NCI-H1092 treated with DMSO at 0.1 percent for 48 hours (cell line): Measurements from ENCODE around the gene SAFB2.
"Not testable (repeated sequence)": the region's sequence is repeated elsewhere in the genome, so short reads cannot be mapped to it uniquely, and the experiment has no call there.

Experiments
- DNase-seq: peaks from one replicate; lab custom pipeline; 2025; lab: John Stamatoyannopoulos, UW

The SAFB2 gene

GRCh38 chr19:5632657-5633056 is 10.1 kb upstream of the SAFB2 start:
- no peak for DNase-seq

DNA sequence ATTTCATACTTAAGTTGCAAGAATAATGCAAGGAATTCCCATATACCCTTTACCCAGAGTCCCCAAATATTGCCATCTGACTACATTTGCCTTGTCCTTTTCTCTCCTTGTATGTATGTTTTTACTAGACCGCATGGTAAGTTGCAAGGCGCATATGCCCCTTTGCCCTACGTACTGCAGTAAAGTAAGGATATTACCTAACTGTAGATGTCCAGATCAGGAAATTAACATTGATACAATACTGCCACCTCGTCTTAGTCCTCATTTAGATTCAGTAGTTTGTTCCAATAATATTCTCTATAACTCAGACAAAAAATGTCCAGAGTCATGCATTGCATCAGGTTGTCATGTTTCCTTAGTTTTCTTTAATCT is 9.7 kb upstream of the SAFB2 start:
- DNase-seq: no peak

GRCh38 chr19:5631567-5632240 is 9.1 kb upstream of the SAFB2 start:
- DNase-seq: no peak

DNA sequence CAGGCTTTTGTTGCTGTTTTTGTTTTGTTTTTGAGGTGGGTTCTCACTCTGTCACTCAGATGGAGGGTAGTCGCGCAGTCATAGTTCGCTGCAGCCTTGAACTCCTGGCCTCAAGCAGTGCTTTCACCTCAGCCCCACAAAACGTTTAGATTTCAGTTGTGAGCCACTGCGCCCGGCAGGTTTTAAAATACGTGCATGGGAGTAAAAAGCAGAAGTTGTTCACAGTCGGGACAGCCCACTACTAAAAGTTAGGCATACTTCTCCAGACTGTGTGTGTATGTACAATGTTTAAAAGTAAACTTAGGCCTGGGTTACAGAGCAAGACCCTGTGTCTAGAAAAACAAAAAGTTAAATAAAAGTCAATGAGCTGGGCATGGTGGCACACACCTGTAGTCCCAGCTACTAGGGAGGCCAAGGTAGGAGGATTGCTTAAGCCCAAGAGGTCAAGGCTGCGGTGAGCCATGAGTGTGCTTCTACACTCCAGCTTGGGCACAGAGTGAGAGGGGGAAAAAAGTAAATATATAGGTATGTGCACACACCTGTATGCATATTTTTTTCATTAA is 6.4 kb upstream of the SAFB2 start:
- DNase-seq: no peak

GRCh38 chr19:5628461-5628860 is 5.9 kb upstream of the SAFB2 start:
- no peak for DNase-seq

GRCh38 chr19:5627395-5627904 is 4.9 kb upstream of the SAFB2 start:
- no peak for DNase-seq

DNA sequence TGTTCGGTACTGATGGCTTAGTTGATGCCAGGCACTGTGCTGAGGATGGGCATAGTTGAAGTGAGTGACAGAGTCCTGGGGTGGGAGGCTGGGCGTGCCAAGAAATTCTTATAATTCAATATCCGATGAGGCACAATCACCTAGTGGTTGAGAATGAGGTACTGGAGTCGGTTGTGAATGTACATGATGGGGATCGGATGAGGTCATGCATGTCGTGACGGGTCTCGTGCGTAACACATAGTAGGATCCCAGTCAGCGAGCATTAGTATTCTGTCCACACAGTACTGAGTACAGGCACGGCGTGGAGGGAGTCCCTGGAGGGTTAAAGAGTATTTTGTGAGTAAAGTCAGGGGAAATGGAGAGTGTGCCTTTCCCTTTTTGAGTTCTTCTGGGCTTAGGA is 3.1 kb upstream of the SAFB2 start:
- DNase-seq: no peak

DNA sequence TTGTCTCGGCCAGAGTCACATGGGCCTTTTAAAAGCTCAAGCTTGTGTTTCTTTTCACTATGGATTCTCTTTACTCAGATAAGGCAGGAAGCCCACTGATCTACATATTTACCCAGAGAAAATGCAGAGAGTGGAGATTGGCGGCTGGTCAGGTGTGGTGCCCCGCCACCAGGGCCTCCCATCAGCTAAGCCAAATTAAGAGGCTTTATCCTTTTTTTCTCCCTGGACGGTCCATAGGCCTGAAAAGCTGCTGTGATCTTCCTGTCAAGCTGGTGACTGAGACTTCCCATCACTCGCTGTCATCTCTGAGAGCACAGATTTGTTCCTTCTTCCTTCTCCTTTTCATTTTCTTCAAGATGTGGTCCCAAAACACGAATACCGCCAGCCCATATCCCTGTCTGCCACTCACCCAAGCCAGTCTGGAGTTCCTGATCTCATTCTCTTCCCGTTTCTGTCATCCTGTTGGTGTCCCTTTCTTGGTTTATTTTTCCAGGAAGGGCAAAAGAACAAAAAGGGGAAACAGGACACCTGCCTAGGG is 2.2 kb upstream of the SAFB2 start:
- no peak for DNase-seq

DNA sequence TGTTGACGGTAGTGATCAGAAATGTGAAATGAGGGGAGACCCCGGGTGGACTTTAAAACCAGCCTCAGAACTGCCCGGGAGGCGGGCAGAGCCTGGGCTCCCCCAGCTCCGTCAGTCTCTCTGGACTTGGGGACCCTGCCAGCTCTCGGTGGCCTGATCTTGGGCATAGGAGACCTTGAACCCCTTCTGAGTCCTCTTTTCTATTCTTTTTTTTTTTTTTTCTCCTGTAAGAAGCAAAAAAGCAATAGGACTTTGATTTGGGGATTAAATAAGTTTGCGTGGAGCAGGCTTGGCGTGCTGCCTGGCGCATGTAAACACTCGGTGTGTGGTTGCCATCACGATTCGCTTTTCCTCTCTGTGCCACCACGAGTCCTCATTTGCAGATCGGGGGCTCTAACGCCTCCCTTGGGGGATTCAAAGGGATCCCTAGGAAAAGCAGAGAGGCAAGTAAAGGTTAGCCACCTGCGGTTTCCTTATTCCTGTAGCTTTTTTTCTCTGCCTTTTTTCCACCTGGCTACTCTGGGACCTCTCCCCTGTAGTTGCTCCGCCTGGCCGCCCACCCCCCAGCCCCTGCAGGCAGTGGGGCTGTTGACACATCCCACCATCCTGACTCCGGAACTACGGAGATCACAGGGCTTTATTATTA is 1.6 kb upstream of the SAFB2 start:
- peak; percentile 21 for DNase-seq

DNA sequence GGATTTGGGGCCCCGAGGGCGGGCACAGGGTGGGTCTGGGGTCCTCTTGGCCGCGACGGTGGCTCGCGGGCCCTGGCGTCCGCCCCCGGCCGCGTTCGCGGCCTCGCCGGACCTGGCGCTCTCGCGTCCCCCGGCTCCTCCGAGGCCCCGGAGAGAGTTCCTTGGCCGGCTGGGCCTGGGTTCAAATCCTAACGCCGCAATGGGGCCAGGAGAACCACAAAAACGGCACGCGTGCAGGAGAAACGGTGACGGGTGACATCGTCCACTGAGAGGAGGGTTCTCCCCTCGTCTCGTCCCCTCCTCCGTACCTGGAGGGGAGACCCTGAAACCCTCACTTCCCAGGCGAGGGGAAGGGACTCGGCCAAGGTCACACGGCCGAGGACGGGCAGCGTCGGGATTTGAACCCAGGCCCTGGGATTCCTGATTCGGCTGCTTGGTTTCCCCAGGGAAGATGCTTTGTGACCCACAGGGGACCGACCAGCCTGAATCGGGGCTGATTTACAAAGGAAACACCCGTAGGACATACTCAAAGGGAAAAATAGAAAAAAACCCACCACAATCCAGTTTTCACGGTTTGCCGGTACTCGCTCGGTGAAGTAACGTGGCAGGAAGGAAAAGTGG is 931 bp upstream of the SAFB2 start:
- no peak for DNase-seq

- DNase-seq: no peak
Observed at GRCh38 chr19:5621945-5622464, 571 bp downstream of the SAFB2 start.

DNA sequence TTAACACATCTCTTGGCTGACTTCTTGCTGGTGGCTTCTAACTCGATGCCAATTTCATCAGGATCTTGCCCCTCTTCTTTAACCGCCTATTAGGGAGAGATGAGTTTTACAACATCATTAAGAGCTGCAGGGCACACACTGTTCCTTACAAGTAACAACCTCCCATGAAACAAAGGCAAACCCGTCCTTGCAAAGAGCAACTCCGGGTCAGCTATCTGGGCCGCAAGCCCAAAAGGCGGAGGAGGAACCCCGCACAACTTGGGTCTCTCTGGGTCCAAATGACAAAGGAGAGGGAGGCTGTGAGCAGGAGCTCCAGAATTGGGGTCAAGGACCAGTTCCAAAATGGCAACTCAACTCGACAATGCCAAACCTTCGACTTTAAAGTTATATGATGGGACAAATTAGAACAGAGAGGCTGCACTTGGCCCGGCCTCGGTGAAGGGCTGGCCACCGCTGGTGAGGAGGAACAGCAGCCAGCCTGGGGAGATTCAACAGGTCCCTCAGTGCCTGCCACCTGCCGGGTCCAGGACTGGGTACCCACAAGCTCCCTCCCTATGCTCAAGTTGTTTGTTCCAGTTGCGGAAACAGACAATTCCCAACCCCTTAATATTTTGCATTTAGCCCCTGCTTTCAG is 1.1 kb downstream of the SAFB2 start:
- no peak for DNase-seq

- no peak for DNase-seq
Observed at GRCh38 chr19:5619946-5620345, 2.6 kb downstream of the SAFB2 start.

DNA sequence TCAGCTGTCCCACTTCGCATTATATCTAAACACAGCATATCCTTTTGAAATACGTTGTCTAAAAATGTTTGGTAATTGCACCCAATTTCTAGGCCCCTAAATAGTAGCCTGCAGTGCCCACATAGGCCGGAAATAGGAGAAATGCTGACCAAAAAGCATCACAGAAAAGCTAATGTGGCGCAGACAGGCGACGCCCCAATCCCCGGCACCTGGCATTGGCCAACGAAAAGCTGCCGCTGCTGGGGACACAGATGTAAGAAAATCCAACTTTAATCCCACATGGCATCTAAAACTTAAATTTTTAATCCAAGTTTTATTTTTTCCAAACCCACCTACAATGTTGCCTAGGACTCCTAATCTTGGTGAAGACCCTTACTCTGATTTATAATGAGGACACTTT is 4.0 kb downstream of the SAFB2 start:
- DNase-seq: no peak

DNA sequence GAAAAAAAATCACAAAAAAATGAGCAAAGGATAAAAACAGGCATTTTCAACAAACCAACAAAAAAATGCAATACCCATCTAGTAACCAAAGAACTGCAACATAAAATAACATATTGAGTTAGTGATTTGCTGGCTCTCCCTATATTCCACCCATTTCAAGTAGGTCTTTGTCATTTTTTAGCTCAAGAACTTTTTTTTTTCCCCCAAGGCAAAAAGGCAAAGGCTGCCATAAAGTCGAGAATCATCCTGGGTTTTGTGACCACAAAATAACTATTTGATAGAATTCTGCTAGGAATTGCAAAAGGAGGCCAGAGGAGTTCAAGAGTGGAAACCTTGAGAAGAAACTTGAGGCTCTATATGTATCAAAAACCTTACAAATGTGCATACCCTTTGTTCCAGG is 5.5 kb downstream of the SAFB2 start:
- no peak for DNase-seq

DNA sequence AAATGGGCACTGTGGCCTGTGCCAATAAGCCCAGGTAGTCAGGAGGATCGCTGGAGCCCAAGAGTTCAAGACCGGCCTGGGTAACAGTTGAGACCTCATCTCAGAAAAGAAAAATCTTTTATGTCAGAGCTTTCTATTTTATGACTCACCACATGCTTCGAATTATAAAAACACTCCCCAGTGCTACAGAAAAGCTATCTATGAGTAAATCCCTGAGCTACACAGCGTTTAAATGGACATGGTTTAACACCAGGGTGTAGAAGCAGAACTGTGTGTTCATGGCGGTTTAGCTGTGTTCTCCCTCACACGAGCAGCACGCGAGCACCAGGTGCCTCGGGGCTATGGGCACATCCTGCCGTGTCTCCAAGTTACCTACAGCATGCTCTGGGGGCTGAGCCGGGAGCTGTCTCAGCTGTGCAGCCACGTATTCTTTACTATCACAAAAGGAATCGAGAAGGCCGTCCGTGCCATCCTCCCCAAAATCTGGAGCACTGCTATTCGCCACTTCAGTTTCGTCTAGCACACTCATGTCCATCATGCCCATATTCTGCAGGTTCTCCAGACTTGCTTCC is 6.7 kb downstream of the SAFB2 start:
- no peak for DNase-seq

- DNase-seq: no peak
Observed at GRCh38 chr19:5612891-5613865, 9.4 kb downstream of the SAFB2 start.

- DNase-seq: no peak
Observed at GRCh38 chr19:5609881-5610448, 12.6 kb downstream of the SAFB2 start.

GRCh38 chr19:5608766-5609165 is 13.8 kb downstream of the SAFB2 start:
- DNase-seq: not testable (repeated sequence)

- no peak for DNase-seq
Observed at GRCh38 chr19:5608291-5608690, 14.3 kb downstream of the SAFB2 start.
